Mesendoderm (in vitro differentiated cells): ENCODE results near the gene SRC.

Source experiments
- DNase-seq: peaks from one replicate; pipeline ENCODE4 v3.0.0; 2013
- H2AK5ac ChIP-seq: 2 replicates; pipeline ENCODE4 v1.6.1; 2013; ENCODE audit warnings: low read length, inconsistent platforms
- H2BK120ac ChIP-seq: 2 replicates; pipeline ENCODE4 v1.6.1; 2013; ENCODE audit warnings: low read depth, mild to moderate bottlenecking, low read length, moderate library complexity, mixed read lengths
- H2BK15ac ChIP-seq: replicated peaks from 2 replicates; pipeline ENCODE4 v1.6.1; 2013; ENCODE audit warnings: low read depth, mild to moderate bottlenecking, moderate library complexity
- H2BK5ac ChIP-seq: 2 replicates; pipeline ENCODE4 v1.6.1; 2013; ENCODE audit warnings: low read length, inconsistent platforms
- H3K18ac ChIP-seq: 2 replicates; pipeline ENCODE4 v1.6.1; 2013; ENCODE audit warnings: mild to moderate bottlenecking, low read length, mixed read lengths
- H3K23ac ChIP-seq: one replicate; pipeline ENCODE4 v1.6.1; 2013; ENCODE audit warnings: low read length
- H3K27ac ChIP-seq: 2 replicates; pipeline ENCODE4 v1.5.1; 2013; ENCODE audit warnings: low read depth, mild to moderate bottlenecking, inconsistent platforms, low read length, moderate library complexity
- H3K27me3 ChIP-seq: 2 replicates; pipeline ENCODE4 v1.6.1; 2013; ENCODE audit warnings: low read length, control low read depth, mild to moderate bottlenecking, inconsistent platforms; ENCODE audit not compliant: insufficient read depth, poor library complexity
- H3K36me3 ChIP-seq: 2 replicates; pipeline ENCODE4 v1.6.1; 2013; ENCODE audit warnings: low read length, inconsistent platforms; ENCODE audit not compliant: control insufficient read depth, insufficient read depth
- H3K4ac ChIP-seq: one replicate; pipeline ENCODE4 v1.6.1; 2013; ENCODE audit warnings: low read depth, mild to moderate bottlenecking, low read length, moderate library complexity
- H3K4me1 ChIP-seq: 2 replicates; pipeline ENCODE4 v1.6.1; 2013; ENCODE audit warnings: low read depth, low read length, inconsistent platforms; ENCODE audit not compliant: control insufficient read depth
- H3K4me2 ChIP-seq: 2 replicates; pipeline ENCODE4 v1.6.1; 2013; ENCODE audit warnings: low read length
- H3K4me3 ChIP-seq: 2 replicates; pipeline ENCODE4 v1.5.1; 2013; ENCODE audit warnings: mild to moderate bottlenecking, low read length
- H3K56ac ChIP-seq: one replicate; pipeline ENCODE4 v1.6.1; 2013; ENCODE audit warnings: low read length
- H3K79me1 ChIP-seq: 2 replicates; pipeline ENCODE4 v1.6.1; 2013; ENCODE audit warnings: low read length, inconsistent platforms
- H3K79me2 ChIP-seq: 2 replicates; pipeline ENCODE4 v1.6.1; 2013; ENCODE audit warnings: mild to moderate bottlenecking, low read length; ENCODE audit not compliant: control insufficient read depth, insufficient read depth
- H3K9ac ChIP-seq: 2 replicates; pipeline ENCODE4 v1.6.1; 2013; ENCODE audit warnings: low read length, inconsistent platforms
- H4K5ac ChIP-seq: one replicate; pipeline ENCODE4 v1.6.1; 2013; ENCODE audit warnings: low read length
- H4K8ac ChIP-seq: one replicate; pipeline ENCODE4 v1.6.1; 2013; ENCODE audit warnings: low read depth, mild to moderate bottlenecking, control low read depth, low read length, moderate library complexity
- WGBS: extraction: QIAGEN DNeasy Blood & Tissue Kit; methylation state at CpG from one replicate; pipeline ENCODE4 v1.1.7; 2013; ENCODE audit warnings: low lambda C conversion rate, missing lambda C conversion rate; ENCODE audit not compliant: insufficient coverage; ENCODE audit errors: extremely low coverage; 5-methylcytosine and 5-hydroxymethylcytosine counted together

The SRC gene

DNA sequence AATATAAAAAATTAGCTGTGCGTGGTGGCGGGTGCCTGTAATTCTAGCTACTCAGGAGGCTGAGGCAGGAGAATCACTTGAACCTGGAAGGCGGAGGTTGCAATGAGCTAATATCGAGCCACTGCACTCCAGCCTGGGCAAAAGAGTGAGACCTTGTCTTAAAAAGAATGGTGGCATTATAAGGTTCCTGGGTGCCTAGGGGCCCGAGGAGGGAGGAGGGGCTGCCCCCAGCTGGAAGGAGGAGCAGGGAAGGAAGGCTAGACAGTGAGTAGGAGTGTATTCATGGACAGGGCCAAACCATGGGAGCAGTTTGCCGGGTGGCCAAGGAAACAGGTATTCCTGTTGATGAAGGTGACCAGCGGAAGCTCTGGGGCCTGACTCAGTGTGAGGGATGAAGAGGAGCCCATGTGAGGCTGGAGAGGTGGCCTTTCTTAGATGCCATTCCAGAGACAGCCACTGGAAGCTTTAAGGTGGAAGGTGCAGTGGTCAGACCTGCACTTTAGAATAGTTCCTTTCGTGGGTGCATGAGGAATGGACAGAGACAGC lies 32.3 kb upstream of the SRC start:
- Histone ChIP-seq H3K36me3 (peaks cover 1% of the 10 kb centered on the region), H3K4me3 (no peak overlapping the region), H3K4me2 (no peak overlapping the region), H2BK15ac (no peak overlapping the region), H2AK5ac (peak overlapping the region; percentile 1), H3K27me3 (no peaks in the 10 kb centered on the region), H4K5ac (no peak overlapping the region), H3K4ac (peak overlapping the region; percentile 87), H2BK5ac (peak overlapping the region; percentile 33), H3K9ac (peak overlapping the region; percentile 60), H3K23ac (no peak overlapping the region), H2BK120ac (peak overlapping the region; percentile 0), H3K56ac (peak overlapping the region; percentile 81), H3K18ac (no peak overlapping the region), H3K79me2 (peaks cover 5% of the 10 kb centered on the region), H4K8ac (no peak overlapping the region), H3K79me1 (peaks cover 16% of the 10 kb centered on the region), H3K4me1 (peaks cover 25% of the 10 kb centered on the region), H3K27ac (peak overlapping the region; percentile 64)
- WGBS, result no CpG with 5 or more reads among the region's 8 CpGs
- peak; percentile 43 for DNase-seq

DNA sequence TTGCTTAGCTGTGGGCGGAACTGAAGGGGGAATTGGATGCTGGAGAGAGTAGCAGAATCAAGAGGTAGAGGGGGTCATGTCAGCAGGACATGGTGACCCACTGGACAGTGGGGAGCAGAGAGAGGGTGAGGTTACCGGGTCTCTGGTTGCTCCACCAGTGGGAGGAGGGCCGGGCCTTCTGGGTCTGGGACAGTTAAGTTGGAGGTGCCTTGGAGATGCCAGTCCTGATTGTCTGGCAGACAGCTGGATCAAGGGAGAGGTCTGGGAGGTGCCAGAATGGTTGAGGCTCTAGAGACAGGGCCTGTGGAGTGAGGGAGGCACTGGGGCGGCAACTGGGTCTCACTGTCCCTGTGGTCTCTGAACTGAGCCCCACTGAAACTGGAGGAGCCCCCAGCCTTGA lies 31.8 kb upstream of the SRC start:
- H4K5ac ChIP-seq, result peak overlapping the region; percentile 17
- no peaks in the 10 kb centered on the region for H3K36me3 ChIP-seq
- no peak overlapping the region for H3K4me3 ChIP-seq
- no CpG with 5 or more reads among the region's 4 CpGs for WGBS
- H3K23ac ChIP-seq, result peak overlapping the region; percentile 69
- peak overlapping the region; percentile 28 for H3K18ac ChIP-seq
- peak; percentile 61 for DNase-seq
- H3K4me2 ChIP-seq, result no peak overlapping the region
- peak overlapping the region; percentile 0 for H2BK120ac ChIP-seq
- peak overlapping the region; percentile 87 for H3K4ac ChIP-seq
- H3K79me1 ChIP-seq, result peaks cover 14% of the 10 kb centered on the region
- H2BK15ac ChIP-seq, result no peak overlapping the region
- H3K27ac ChIP-seq, result peak overlapping the region; percentile 64
- peak overlapping the region; percentile 81 for H3K56ac ChIP-seq
- peaks cover 3% of the 10 kb centered on the region for H3K79me2 ChIP-seq
- no peak overlapping the region for H4K8ac ChIP-seq
- peaks cover 26% of the 10 kb centered on the region for H3K4me1 ChIP-seq
- H3K9ac ChIP-seq, result peak overlapping the region; percentile 60
- H3K27me3 ChIP-seq, result no peaks in the 10 kb centered on the region
- peak overlapping the region; percentile 33 for H2BK5ac ChIP-seq
- peak overlapping the region; percentile 75 for H2AK5ac ChIP-seq

DNA sequence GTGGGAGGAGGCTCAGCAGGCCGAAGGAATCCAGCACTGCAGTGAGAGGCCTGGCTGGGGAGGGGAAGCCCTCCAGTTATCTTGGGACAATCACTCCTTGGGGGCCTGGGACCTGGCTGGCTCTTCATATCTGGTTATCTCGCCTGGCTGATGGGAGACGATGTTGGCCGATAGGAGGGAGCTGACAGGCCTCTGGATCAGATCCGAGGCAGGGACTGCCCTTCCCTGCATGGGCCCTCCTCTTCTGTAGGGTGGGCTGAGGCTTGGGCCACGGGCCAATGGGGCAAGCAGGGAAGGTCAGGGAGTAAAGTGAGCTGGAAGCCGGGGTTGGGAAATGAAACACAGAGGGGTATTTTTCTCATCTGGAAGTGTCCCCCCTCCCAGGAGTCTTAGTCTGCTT lies 31.3 kb upstream of the SRC start:
- peak; percentile 95 for DNase-seq
- Histone ChIP-seq H4K8ac (no peak overlapping the region), H3K27me3 (no peaks in the 10 kb centered on the region), H3K27ac (peak overlapping the region; percentile 76), H3K56ac (peak overlapping the region; percentile 86), H3K4ac (peak overlapping the region; percentile 82), H3K36me3 (no peaks in the 10 kb centered on the region), H3K18ac (peak overlapping the region; percentile 71), H2AK5ac (no peak overlapping the region), H3K79me1 (peaks cover 11% of the 10 kb centered on the region), H2BK5ac (peak overlapping the region; percentile 96), H3K4me1 (peaks cover 27% of the 10 kb centered on the region), H3K9ac (peak overlapping the region; percentile 61), H3K23ac (no peak overlapping the region), H3K4me2 (no peak overlapping the region), H2BK15ac (no peak overlapping the region), H4K5ac (no peak overlapping the region), H3K4me3 (no peak overlapping the region), H2BK120ac (peak overlapping the region; percentile 33), H3K79me2 (peaks cover 2% of the 10 kb centered on the region)
- no CpG with 5 or more reads among the region's 7 CpGs for WGBS

DNA sequence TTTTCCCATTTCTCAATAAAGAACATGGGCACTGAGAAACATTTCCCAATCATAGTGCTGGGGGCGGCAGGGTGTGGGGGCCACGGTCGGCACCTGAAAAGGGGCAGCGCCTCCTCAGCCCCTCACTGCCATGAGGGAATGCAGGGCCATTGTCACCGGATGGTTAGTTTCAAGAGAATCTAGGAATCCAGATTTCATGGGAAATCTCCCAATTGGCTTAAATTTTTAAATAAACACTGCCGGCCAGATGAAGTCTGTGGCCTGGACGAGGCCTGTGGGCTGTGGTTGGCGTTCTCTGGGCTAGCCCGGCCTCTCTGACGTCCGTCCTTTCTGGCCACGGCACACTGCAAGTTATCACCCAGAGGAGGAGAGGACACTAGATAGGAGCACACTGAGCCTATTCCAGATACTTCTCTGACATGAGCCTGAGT lies 30.9 kb upstream of the SRC start:
- Histone ChIP-seq H3K9ac (peak overlapping the region; percentile 61), H3K27me3 (no peaks in the 10 kb centered on the region), H3K79me1 (peaks cover 11% of the 10 kb centered on the region), H3K27ac (peak overlapping the region; percentile 76), H4K8ac (no peak overlapping the region), H2BK5ac (peak overlapping the region; percentile 96), H3K36me3 (no peaks in the 10 kb centered on the region), H3K4me3 (no peak overlapping the region), H3K4ac (peak overlapping the region; percentile 82), H2BK15ac (no peak overlapping the region), H3K4me2 (no peak overlapping the region), H4K5ac (no peak overlapping the region), H2BK120ac (peak overlapping the region; percentile 33), H3K79me2 (peaks cover 2% of the 10 kb centered on the region), H3K23ac (no peak overlapping the region), H3K18ac (peak overlapping the region; percentile 71), H3K4me1 (peaks cover 31% of the 10 kb centered on the region), H3K56ac (peak overlapping the region; percentile 86), H2AK5ac (peak overlapping the region; percentile 87)
- no CpG with 5 or more reads among the region's 12 CpGs for WGBS
- DNase-seq, result no peak

DNA sequence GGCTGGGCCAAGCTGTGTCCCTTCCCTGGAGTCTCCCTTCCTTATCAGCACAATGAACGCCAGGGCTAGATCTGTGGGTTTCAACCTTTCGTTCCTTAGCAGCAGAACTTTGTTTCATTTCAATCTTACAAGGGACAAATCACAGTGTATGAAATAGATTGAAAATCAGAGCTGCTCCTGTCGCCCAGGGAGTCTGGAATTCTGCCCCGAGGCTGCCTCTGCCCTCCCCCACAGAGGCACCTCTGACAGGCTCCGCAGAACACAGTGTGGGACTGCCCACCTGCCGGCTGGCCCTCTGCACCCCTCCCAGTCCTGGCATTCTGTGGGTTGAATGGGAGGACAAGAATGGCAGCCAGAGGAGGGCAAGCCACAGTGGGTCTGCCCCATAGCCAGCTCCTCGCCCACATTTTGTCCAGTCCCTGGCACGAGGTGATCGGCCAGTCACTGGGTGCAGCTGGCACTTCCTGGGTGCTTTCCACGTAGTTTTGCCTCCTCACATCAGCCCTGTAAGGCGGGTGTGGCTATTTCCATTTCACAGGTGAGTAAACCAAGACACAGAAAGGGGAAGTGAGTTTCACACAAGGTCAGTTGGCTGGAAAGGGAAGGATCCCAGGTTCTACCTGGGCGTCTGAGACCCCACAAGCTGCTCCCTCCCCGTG lies 30.4 kb upstream of the SRC start:
- Histone ChIP-seq H3K4ac (peak overlapping the region; percentile 82), H3K27ac (peak overlapping the region; percentile 76), H2BK120ac (peak overlapping the region; percentile 52), H2BK15ac (no peak overlapping the region), H3K4me1 (peaks cover 32% of the 10 kb centered on the region), H3K27me3 (no peaks in the 10 kb centered on the region), H3K79me1 (peaks cover 10% of the 10 kb centered on the region), H3K79me2 (peaks cover 2% of the 10 kb centered on the region), H3K4me2 (no peak overlapping the region), H3K56ac (peak overlapping the region; percentile 86), H3K36me3 (no peaks in the 10 kb centered on the region), H2AK5ac (peak overlapping the region; percentile 87), H4K8ac (no peak overlapping the region), H3K18ac (peak overlapping the region; percentile 71), H3K4me3 (no peak overlapping the region), H4K5ac (no peak overlapping the region), H3K9ac (peak overlapping the region; percentile 61), H3K23ac (no peak overlapping the region), H2BK5ac (peak overlapping the region; percentile 96)
- WGBS, result no CpG with 5 or more reads among the region's 13 CpGs
- DNase-seq, result peak; percentile 67
